ENCODE measurements around the gene SLC3A2. TPM values are rescaled to one million over a fixed set of nuclear protein-coding genes. Genes with fewer than 3 reads are reported as not detected.
A peak's percentile ranks its signal among the peaks of the same experiment; 100 is the strongest.

Gene SLC3A2
- total and polyA plus RNA-seq, 2 of the 13 experiments (the other 11 are each of a cell fraction or from before 2014, with no cell fraction given) = 213 to 226 TPM

- no peak for TF ChIP-seq ZNF577 (CRISPR knock-in tag; IDR thresholded peaks at IDR 0.05; ENCODE audit: borderline replicate concordance, low read depth)
- TF ChIP-seq GTF2F1 (IDR thresholded peaks at IDR 0.05; ENCODE audit: low read length) = peak; percentile 100
- TF ChIP-seq ZBTB1 (CRISPR knock-in tag; IDR thresholded peaks at IDR 0.05; ENCODE audit: borderline replicate concordance) = no peak; the same call in 1 of the 2 replicates
- peak; percentile 63 for TF ChIP-seq TOPORS (CRISPR knock-in tag; IDR thresholded peaks at IDR 0.05)
- peak; percentile 96 for TF ChIP-seq HOXA9 (CRISPR knock-in tag; IDR thresholded peaks at IDR 0.05; ENCODE audit: borderline replicate concordance)
- no peak for TF ChIP-seq CENPX (CRISPR knock-in tag; IDR thresholded peaks at IDR 0.05)
- TF ChIP-seq MXD1 (CRISPR knock-in tag; IDR thresholded peaks at IDR 0.05) = no peak
- TF ChIP-seq ZNF513 (CRISPR knock-in tag; conservative IDR thresholded peaks at IDR 0.05) = peak; percentile 93
- TF ChIP-seq POLR2G (IDR thresholded peaks at IDR 0.05; ENCODE audit: low read depth, low read length) = peak; percentile 100
- no peak; the same call in 1 of the 2 replicates for TF ChIP-seq ZNF333 (CRISPR knock-in tag; IDR thresholded peaks at IDR 0.05; ENCODE audit: borderline replicate concordance)
- TF ChIP-seq CSRNP1 (CRISPR knock-in tag; IDR thresholded peaks at IDR 0.05) = peak; percentile 27; the same call in 1 of the 2 replicates
- TF ChIP-seq ATF6 (CRISPR knock-in tag; conservative IDR thresholded peaks at IDR 0.05) = peak; percentile 98
- peak; percentile 87 for TF ChIP-seq ZNF766 (CRISPR knock-in tag; IDR thresholded peaks at IDR 0.05; ENCODE audit: borderline replicate concordance)
- peak; percentile 85 for TF ChIP-seq NAIF1 (CRISPR knock-in tag; IDR thresholded peaks at IDR 0.05; ENCODE audit: borderline replicate concordance)
- TF ChIP-seq GLMP (CRISPR knock-in tag; IDR thresholded peaks at IDR 0.05; ENCODE audit: borderline replicate concordance) = peak; percentile 65; the same call in 1 of the 2 replicates
- no peak; the same call in 1 of the 2 replicates for TF ChIP-seq ZNF784 (CRISPR knock-in tag; IDR thresholded peaks at IDR 0.05; ENCODE audit: borderline replicate concordance)
- TF ChIP-seq E2F2 (CRISPR knock-in tag; IDR thresholded peaks at IDR 0.05; ENCODE audit: borderline replicate concordance) = no peak; the same call in 1 of the 2 replicates
- TF ChIP-seq POLR2AphosphoS2 (IDR thresholded peaks at IDR 0.05; ENCODE audit: low read depth, low read length) = peak; percentile 100
These were observed 39.1 kb upstream of the SLC3A2 start (continued) for GRCh38 chr11:62841361-62842170.
